ENCODE results near the gene CDC42SE1. TPM values are rescaled to one million over a fixed set of nuclear protein-coding genes. Genes with fewer than 3 reads are reported as not detected.

Gene CDC42SE1
- total RNA-seq, 4 donors from 2014 or later, result 48.6 to 87.5 (median 58.6) TPM

DNA sequence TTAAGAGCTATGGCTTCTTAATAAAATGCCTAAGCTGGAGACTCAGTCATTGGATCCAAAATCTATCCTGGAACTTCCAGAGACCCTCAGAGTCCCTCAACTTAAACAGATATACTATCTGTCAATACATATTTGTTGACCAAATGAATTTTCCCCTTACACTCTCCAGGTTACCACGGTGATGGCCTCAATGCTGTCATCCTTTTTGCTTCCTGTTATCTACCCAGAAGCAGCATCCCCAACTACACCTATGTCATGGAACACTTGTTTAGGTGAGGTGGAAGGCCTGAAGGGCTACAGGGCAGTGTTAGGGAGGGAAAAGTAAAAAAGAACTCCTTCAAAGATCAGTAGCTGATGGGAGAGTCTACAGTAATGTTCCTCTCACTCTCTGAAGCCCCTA, 16.3 kb downstream of the CDC42SE1 start:
- no peak for TF ChIP-seq POLR2A (IDR thresholded peaks at IDR 0.05)
- TF ChIP-seq, protein P1, sequence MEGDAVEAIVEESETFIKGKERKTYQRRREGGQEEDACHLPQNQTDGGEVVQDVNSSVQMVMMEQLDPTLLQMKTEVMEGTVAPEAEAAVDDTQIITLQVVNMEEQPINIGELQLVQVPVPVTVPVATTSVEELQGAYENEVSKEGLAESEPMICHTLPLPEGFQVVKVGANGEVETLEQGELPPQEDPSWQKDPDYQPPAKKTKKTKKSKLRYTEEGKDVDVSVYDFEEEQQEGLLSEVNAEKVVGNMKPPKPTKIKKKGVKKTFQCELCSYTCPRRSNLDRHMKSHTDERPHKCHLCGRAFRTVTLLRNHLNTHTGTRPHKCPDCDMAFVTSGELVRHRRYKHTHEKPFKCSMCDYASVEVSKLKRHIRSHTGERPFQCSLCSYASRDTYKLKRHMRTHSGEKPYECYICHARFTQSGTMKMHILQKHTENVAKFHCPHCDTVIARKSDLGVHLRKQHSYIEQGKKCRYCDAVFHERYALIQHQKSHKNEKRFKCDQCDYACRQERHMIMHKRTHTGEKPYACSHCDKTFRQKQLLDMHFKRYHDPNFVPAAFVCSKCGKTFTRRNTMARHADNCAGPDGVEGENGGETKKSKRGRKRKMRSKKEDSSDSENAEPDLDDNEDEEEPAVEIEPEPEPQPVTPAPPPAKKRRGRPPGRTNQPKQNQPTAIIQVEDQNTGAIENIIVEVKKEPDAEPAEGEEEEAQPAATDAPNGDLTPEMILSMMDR (IDR thresholded peaks at IDR 0.05), result no peak
- Histone ChIP-seq H3K27me3 (no peaks in the 10 kb centered on the region), H3K9me3 (no peaks in the 10 kb centered on the region), H3K36me3 (no peaks in the 10 kb centered on the region), H3K27ac (no peak overlapping the region), H3K4me3 (no peak overlapping the region), H3K4me1 (peaks cover 0 to 7% (median 2%) of the 10 kb centered on the region in 4 donors)
- no peak for DNase-seq

DNA sequence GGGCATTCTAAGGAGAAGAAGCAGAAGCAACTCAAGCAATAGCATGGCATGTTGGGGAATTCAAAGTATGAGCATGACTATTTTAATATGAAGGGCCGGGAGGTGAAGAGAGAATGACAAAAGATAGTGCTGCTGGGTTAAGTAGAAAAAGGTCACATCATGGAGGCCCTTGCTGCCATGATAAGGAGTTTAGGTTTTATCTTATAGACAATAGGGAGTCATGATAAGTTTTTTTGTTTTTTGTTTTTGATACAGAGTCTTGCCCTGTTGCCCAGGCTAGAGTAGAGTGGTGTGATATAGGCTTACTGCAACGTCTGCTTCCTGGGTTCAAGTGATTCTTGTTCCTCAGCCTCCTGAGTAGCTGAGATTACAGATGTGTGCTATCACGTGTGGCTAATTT, 19.9 kb downstream of the CDC42SE1 start:
- no peak for DNase-seq
- TF ChIP-seq, protein P1 (IDR thresholded peaks at IDR 0.05), result no peak
- TF ChIP-seq POLR2A (IDR thresholded peaks at IDR 0.05), result no peak
- no peak overlapping the region for H3K27ac ChIP-seq
- no peaks in the 10 kb centered on the region for H3K4me1 ChIP-seq
- peaks cover 0 to 3% (median 0%) of the 10 kb centered on the region in 3 donors for H3K36me3 ChIP-seq
- no peaks in the 10 kb centered on the region for H3K9me3 ChIP-seq
- H3K4me3 ChIP-seq, result no peak overlapping the region
- H3K27me3 ChIP-seq, result no peaks in the 10 kb centered on the region

DNA sequence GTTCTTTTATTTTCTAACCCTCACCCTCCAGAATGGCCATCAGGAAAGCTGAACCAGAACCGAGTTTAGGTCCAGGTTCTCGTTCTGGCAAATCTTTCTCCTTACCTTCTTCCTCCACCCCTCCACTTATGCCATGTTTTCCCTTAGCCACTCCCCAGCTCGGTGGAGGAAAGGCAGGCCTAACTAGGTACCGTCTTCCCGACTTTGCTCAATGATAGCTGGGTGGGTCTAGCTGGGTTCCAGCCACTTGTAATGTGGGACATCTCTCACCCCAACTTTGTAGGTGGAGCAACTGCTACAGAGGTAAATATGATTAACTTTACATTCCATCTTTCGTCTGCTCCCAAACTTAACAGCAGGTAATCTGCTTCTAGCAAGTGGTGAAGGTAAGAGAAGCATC, 22.4 kb downstream of the CDC42SE1 start:
- no peaks in the 10 kb centered on the region for H3K4me1 ChIP-seq
- no peak for TF ChIP-seq POLR2A (IDR thresholded peaks at IDR 0.05)
- TF ChIP-seq, protein P1 (IDR thresholded peaks at IDR 0.05), result no peak
- H3K36me3 ChIP-seq, result peaks cover 0 to 16% (median 0%) of the 10 kb centered on the region in 3 donors
- no peak overlapping the region for H3K27ac ChIP-seq
- DNase-seq, result no peak
- H3K4me3 ChIP-seq, result no peak overlapping the region
- H3K27me3 ChIP-seq, result no peaks in the 10 kb centered on the region
- no peaks in the 10 kb centered on the region for H3K9me3 ChIP-seq

DNA sequence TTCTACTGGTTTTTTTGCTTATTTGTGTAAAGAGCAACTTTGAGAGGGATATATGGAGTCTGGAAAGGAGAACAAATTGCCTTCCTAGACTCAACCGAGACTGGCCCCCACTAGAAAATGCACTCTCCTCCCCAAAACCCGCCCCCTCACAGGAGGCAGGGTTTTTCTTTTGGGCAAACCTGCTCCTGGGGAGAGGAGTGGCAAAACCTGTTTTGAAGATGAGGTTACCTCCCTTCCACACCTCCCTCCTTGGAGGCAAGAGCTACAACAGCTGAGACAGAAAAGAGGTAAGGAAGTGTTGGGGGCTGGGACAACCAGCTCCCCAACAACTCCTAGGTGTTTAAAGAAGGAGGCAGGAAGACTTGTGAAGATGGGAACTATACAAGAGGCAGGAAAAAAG, 23.1 kb downstream of the CDC42SE1 start, which contains the start of gene BNIPL:
TSS of gene BNIPL (plus strand) at position 231 of the 400 bp plus-strand sequence. CDS start at position 371, 140 bp downstream.
- no peak for DNase-seq
- TF ChIP-seq, protein P1 (IDR thresholded peaks at IDR 0.05), result no peak
- no peak for TF ChIP-seq POLR2A (IDR thresholded peaks at IDR 0.05)
- H3K36me3 ChIP-seq, result peaks cover 0 to 22% (median 0%) of the 10 kb centered on the region in 3 donors
- H3K4me1 ChIP-seq, result no peaks in the 10 kb centered on the region
- H3K27me3 ChIP-seq, result no peaks in the 10 kb centered on the region
- no peak within 1 kb of the TSS for H3K4me3 ChIP-seq
- no peak within 1 kb of the TSS for H3K27ac ChIP-seq
- H3K9me3 ChIP-seq, result no peaks in the 10 kb centered on the region

DNA sequence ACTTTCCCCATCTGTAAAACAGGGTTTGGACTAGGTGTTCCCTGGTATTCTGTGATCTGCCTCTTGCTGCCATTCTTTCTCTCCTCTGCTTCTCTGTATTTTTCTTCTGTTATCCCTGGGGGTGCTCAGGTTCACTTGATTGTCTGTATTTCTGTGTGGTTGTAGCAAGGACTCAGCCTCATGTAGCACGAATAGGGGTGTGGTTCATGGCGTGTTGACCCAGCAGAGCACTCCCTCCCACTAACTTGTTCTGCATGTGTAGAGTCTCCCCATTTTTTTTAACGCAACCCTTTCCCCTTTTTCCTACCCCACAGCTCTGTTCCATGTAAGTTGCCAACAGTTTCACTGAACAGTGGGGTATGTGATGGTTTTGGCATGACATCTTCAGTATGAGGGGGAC, 24.3 kb downstream of the CDC42SE1 start:
- peaks cover 0 to 33% (median 0%) of the 10 kb centered on the region in 3 donors for H3K36me3 ChIP-seq
- TF ChIP-seq POLR2A (IDR thresholded peaks at IDR 0.05), result no peak
- TF ChIP-seq, protein P1 (IDR thresholded peaks at IDR 0.05), result no peak
- H3K9me3 ChIP-seq, result no peaks in the 10 kb centered on the region
- H3K4me3 ChIP-seq, result no peak overlapping the region
- H3K27me3 ChIP-seq, result no peaks in the 10 kb centered on the region
- H3K4me1 ChIP-seq, result no peaks in the 10 kb centered on the region
- DNase-seq, result no peak
- no peak overlapping the region for H3K27ac ChIP-seq

DNA sequence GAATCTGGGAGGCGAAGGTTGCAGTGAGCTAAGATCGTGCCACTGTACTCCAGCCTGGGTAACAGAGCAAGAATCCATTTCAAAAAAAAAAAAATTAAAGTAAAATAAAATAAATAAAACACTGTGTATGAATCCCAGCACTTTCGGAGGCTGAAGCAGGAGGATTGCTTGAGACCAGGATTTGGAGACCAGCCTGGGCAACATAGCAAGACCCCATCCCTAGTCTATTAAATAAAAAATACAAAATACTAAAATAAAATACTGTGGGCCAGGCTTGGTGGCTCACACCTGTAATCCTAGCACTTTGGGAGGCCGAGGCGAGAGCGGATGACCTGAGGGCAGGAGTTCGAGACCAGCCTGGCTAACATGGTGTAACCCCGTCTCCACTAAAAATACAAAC, 27.3 kb downstream of the CDC42SE1 start:
- Histone ChIP-seq H3K4me3 (no peak overlapping the region), H3K27ac (no peak overlapping the region), H3K9me3 (no peaks in the 10 kb centered on the region), H3K36me3 (peaks cover 0 to 59% (median 0%) of the 10 kb centered on the region in 3 donors), H3K27me3 (no peaks in the 10 kb centered on the region), H3K4me1 (no peaks in the 10 kb centered on the region)
- TF ChIP-seq, protein P1 (IDR thresholded peaks at IDR 0.05), result no peak
- no peak for DNase-seq
